NT2/D1 (cell line): ENCODE results near the gene DEFB108B.
"Not testable (repeated sequence)": the region's sequence is repeated elsewhere in the genome, so short reads cannot be mapped to it uniquely, and the experiment has no call there.

Experiments used
- SUZ12 ChIP-seq: IDR thresholded peaks from 2 replicates; pipeline ENCODE4 v1.6.1; 2011; ENCODE audit not compliant: insufficient read length, insufficient read depth; ENCODE audit errors: extremely low read depth
- YY1 ChIP-seq: IDR thresholded peaks from 2 replicates; pipeline ENCODE4 v1.6.1; 2011; ENCODE audit not compliant: insufficient read length, insufficient read depth
- ZNF274 ChIP-seq: IDR thresholded peaks from 2 replicates; pipeline ENCODE4 v1.6.1; 2011; ENCODE audit warnings: mild to moderate bottlenecking, low read depth, low read length

DNA sequence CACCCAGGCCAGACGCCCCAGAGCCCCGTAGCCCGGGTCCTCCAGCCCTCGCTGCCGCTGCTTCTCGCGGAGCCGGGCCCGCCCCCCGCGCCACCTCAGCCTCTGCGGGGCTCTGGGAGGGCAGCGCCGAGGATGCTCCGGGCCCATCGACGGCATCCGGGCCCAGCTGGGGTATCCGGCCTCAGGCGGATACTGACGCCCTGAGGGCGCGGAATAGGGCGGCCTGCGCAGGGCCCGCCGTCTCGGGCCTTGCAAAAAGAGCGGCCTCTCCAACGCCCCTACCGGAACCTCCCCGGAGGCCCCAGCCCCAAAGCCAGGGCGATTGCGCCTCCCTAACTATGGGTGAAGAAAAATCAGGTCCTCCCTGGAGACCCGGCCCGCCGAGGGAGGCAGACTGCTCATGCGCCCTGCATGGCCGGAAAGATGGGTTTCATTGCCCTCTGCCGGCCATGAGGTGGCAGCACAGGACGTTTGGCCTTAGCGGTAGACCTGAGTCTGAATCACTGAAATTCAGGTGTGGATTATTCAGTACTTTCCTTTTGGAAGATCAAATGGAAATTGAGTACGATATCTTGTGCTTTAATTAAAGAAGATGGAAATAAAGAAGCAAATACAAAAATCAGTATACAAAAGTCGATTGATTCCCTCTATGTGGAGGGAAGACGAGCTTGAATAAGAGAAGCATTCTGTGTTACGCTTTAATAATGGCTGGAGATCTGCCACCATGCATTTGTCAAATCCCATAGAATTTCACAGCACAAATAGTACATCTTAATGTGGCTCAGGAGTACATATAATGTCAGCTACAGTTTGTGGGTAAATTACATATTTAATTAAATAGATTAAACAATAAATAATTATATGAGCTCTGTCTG, 19.3 kb upstream of the DEFB108B start:
- not testable (repeated sequence) for TF ChIP-seq SUZ12, ZNF274, YY1
